Right renal cortex interstitium (tissue), 3 donors: ENCODE data around the gene LSM14B. TPM values are rescaled to one million over a fixed set of nuclear protein-coding genes. Genes with fewer than 3 reads are reported as not detected.

ENCODE experiments used
- DNase-seq, 3 donors: peaks; one replicate each; pipeline ENCODE4 v3.0.0-alpha.2; 2013; ENCODE audit warnings: low read depth in 3 of 3, low spot score in 2 of 3
- polyA plus RNA-seq, 3 donors: library from polyadenylated mRNA; unstranded; fragments of 120-200 nt; gene quantifications; one replicate each; pipeline ENCODE4 v1.2.1, GENCODE V29; 2013; ENCODE audit not compliant: insufficient read length in 3 of 3

LSM14B gene
- polyA plus RNA-seq, 3 donors = 50.2 to 52.9 (median 50.5) TPM

GRCh38 chr20:62131560-62132320 lies 9.5 kb downstream of the LSM14B start:
- no peak for DNase-seq

- DNase-seq = no peak
Observed at GRCh38 chr20:62132421-62132820, 10.1 kb downstream of the LSM14B start.

DNA sequence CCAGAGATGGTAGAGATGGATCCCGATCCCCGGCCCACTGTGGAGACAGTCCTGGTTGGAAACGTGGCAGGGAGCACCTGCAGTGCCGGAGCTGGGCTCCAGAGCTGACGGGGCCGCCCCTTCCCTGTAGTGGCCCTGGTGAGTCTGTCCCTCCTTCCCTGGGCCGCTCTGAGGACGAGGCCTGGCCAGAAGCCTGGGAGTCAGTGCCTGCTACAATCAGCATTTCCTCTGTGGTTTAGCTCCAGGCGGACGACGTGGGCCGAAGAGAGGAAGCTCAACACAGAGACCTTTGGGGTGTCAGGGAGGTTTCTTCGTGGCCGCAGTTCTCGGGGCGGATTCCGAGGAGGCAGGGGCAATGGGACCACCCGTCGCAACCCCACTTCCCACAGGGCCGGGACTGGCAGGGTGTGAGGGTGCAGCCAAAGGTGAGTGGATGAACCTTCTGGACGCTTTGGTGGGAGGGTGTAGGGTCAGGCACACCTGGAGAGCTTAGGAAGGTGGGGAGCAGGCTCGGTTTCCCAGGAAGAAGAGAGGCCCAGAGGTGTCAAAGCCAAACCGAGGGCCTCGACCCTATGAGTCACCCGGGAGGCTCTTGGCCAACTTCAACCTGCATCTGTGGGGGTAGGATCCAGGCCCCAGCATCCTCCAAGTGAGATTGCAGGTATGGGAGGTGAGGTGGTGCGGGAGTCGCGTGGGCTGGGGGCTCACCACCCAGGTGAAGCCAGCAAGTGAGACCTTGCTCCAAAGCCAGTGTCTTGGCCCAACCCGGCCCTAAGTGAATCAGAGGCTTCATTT lies 11.0 kb downstream of the LSM14B start:
- no peak for DNase-seq

GRCh38 chr20:62133864-62134263 lies 11.6 kb downstream of the LSM14B start:
- DNase-seq = no peak

GRCh38 chr20:62134735-62135231 lies 12.5 kb downstream of the LSM14B start:
- DNase-seq = no peak

GRCh38 chr20:62135573-62136266 lies 13.4 kb downstream of the LSM14B start:
- DNase-seq = no peak

GRCh38 chr20:62136283-62137091 lies 14.2 kb downstream of the LSM14B start:
- DNase-seq = no peak

- no peak for DNase-seq
Observed at GRCh38 chr20:62137092-62137384, 14.8 kb downstream of the LSM14B start.

DNA sequence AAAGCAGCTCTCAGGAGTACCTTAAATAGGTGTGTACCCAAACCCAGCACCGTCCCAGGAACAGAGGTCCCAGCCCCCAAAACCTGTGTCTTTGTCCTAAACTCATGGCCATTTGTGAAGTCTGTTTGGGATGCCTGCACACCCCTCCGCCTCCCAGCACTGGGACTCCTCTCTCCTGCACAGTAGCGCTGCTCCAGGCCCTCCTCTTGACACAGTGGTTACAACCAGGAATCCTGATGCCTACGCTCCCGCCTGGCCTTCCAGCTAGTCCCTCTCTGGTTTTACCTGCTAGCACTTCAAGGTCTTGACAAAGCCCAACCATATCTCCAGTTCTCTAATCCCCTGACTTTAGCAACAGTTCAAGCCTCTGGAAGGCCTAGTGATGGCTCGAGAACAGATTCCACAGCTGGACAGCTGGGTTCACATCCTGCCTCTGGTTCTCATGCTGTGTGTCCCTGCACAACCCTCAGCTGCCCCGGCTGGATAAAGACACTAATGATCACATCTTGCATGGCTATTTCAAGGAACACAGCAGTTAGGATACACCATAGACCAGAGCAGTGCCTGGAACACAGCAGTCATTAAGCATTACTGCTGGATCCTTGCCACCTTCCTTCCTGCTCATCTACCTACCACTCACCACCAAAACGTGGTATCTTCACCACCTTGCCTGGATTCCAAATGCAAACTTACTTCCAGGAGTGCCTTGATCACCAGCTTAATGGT lies 15.4 kb downstream of the LSM14B start:
- no peak for DNase-seq

GRCh38 chr20:62138204-62138543 lies 15.9 kb downstream of the LSM14B start:
- DNase-seq = no peak

GRCh38 chr20:62138912-62139311 lies 16.6 kb downstream of the LSM14B start:
- DNase-seq = no peak

DNA sequence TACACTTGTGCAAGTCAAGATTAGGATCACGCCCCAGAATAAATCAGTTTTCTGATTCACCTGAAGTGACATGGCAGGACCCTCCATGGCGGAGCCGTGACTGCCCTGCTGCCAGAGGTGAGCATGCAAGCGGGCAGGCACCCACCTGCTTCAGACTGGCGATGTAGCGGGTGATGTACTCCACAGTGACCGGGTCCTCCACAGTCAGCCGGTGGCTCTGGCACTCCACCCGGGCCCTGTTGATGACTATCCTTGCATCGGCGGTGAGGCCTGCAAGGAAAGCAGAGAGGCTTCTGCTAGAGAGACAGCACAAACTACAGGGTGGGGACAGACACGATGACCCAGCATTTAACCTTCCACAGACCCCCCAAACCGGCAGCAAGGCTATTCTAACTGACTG lies 17.4 kb downstream of the LSM14B start:
- DNase-seq = no peak

DNA sequence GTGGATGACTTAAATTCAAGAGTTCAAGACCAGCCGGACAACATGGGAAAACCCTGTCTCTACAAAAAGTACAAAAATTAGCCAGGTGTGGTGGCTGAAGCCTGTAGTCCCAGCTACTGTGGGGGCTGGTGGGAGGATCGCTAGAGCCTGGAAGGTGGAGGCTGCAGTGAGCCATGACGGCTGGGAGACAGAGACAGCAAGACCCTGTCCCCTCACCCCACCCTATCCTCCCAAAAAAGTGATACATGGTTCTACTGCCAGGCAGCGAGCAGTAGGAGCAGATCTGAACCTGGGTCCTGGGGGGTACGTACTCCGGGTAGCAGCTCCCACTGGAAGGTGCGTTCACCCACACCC lies 18.7 kb downstream of the LSM14B start:
- DNase-seq = no peak

GRCh38 chr20:62141397-62142251 lies 19.3 kb downstream of the LSM14B start:
- no peak for DNase-seq

DNA sequence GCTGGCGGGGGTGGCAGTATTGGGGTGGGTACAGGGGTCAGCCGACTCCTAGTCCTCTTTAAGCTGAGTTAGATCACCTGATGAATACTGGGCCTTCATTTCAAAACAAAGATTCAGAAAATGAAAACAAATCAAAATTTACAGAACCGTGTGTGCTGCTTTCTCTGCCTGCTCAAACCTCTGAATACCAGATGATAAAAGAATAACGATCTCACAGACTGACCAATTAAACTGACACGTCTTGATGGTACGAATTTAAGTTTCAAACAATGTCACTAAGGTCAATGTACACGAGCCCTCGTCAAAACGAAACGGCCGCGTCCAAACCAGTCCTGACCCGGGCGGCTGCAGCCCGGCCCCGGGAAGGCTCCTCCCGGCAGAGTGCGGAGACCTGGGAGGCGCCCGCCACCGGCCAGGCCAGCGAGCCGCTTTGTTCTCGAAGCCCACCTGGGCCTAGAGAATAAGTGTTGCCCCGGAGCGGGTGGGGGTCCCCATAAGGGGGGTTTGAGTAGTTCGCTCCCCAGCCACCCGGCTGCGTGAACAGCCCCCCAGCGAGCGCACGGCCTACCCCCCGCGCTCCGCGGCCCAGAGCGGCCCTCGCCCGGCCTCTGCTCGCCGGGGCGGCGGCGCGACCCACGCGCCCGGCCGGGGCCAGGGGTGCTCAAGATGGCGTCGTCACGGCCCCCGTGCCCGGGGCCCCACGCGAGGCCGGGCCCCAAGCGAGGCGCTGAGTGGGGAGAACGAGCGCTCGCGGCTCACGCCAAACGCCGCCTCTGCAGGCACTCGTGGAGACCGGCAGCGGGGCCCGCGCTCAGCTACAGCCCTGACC lies 20.2 kb downstream of the LSM14B start:
- DNase-seq = no peak

DNA sequence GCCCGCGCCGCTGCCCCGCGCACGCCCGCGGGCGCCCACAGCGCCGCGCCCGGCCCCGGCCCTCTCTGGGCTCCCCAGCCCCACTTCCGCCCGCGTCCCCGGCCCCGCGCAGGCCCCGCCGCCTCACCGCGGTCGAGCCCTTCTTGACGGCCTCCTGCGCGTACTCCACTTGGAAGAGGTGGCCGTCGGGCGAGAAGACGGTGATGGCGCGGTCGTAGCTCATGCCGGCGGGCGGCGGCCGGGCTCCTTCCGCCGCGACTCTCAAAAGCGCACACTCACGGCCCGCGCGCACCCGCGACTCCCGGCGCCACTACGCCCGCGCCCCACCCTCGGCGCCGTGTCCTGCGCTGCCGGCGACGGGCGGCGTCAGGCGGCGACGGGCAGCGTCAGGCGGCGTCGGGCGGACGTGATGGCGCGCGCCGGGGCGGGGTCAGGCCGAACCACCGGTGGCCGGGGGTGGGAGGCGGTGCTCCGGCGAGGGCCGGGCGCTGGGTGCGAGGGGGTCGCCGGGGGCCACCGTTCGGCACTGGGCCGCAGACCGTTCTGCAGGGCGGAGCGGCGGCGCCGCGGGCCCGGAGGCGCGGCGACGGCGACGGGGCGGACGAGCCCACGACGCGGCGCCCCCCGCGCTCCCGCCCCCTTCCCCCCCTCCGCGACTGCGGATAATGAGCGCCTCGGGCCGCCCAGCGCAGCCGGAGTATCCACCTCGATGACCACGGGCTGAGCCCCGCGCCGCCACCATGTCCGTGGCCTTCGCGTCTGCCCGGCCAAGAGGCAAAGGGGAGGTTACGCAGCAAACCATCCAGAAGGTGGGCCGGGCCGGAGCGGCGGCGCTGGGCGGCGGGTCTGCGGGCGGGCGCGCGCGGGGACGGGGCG lies 21.0 kb downstream of the LSM14B start, which contains the start of the genes PSMA7 and SS18L1:
Gene PSMA7, minus strand, starts transcription at position 314 of the 876 bp plus-strand sequence. Its CDS starts 91 bp downstream, at position 223.
Gene SS18L1, plus strand, starts transcription at position 689 of the 876 bp plus-strand sequence. Its CDS starts 52 bp downstream, at position 741.
- DNase-seq = peak in 2 of 3 donors; percentile 62
